Neural cell (in vitro differentiated cells): ENCODE data around the gene MAGI2. TPM values are rescaled to one million over a fixed set of nuclear protein-coding genes. Genes with fewer than 3 reads are reported as not detected.

Source experiments
- H2AFZ ChIP-seq: fragments of 200-600, 300-800 bp; sonication (generic), shearing (Covaris generic); 2 replicates; pipeline ENCODE4 v1.6.0; 2014; ENCODE audit warnings: low read depth, mild to moderate bottlenecking, antibody characterized with exemption, low read length, moderate library complexity
- H3F3A ChIP-seq: fragments of 200-600 bp; shearing (Covaris generic); 2 replicates; pipeline ENCODE4 v1.6.1; 2016; ENCODE audit warnings: mild to moderate bottlenecking, moderate library complexity, mixed read lengths, antibody characterized with exemption, low read length; ENCODE audit not compliant: insufficient read depth, poor library complexity, severe bottlenecking
- H3K27ac ChIP-seq: fragments of 200-600, 300-800 bp; sonication (generic), shearing (Covaris generic); 2 replicates; pipeline ENCODE4 v1.5.1; 2014; ENCODE audit warnings: mild to moderate bottlenecking, low read length, moderate library complexity
- H3K27me3 ChIP-seq: fragments of 300-800, 200-600 bp; sonication (generic), shearing (Covaris generic); 2 replicates; pipeline ENCODE4 v1.6.0; 2014; ENCODE audit warnings: mild to moderate bottlenecking, low read depth, low read length, moderate library complexity; ENCODE audit not compliant: insufficient read depth
- H3K36me3 ChIP-seq: fragments of 300-800, 200-600 bp; sonication (generic), shearing (Covaris generic); 2 replicates; pipeline ENCODE4 v1.5.1; 2014; ENCODE audit warnings: mild to moderate bottlenecking, antibody characterized with exemption, low read length, moderate library complexity; ENCODE audit not compliant: insufficient read depth
- H3K4me2 ChIP-seq: fragments of 300-800, 200-600 bp; sonication (generic), shearing (Covaris generic); 2 replicates; pipeline ENCODE4 v1.6.0; 2014; ENCODE audit warnings: mild to moderate bottlenecking, low read length
- H3K4me3 ChIP-seq: fragments of 300-800, 200-600 bp; sonication (generic), shearing (Covaris generic); 2 replicates; pipeline ENCODE4 v1.5.1; 2014; ENCODE audit warnings: mild to moderate bottlenecking, low read length, moderate library complexity
- H3K79me2 ChIP-seq: fragments of 200-600 bp; shearing (Covaris generic); replicated peaks from 2 replicates; pipeline ENCODE4 v1.6.0; 2014; ENCODE audit warnings: mild to moderate bottlenecking, low read length, moderate library complexity; ENCODE audit not compliant: insufficient read depth
- H3K9ac ChIP-seq: fragments of 300-800, 200-600 bp; sonication (generic), shearing (Covaris generic); 2 replicates; pipeline ENCODE4 v1.6.1; 2016; ENCODE audit warnings: mild to moderate bottlenecking, low read length, mixed read lengths
- H3K9me2 ChIP-seq: fragments of 200-600 bp; shearing (Covaris generic); 2 replicates; pipeline ENCODE4 v1.6.1; 2016; ENCODE audit warnings: mild to moderate bottlenecking, low read length, mixed read lengths; ENCODE audit not compliant: insufficient read depth
- H3K9me3 ChIP-seq: fragments of 200-600, 300-800 bp; sonication (generic), shearing (Covaris generic); 2 replicates; pipeline ENCODE4 v1.6.1; 2016; ENCODE audit warnings: mild to moderate bottlenecking, mixed run types, low read length, moderate library complexity, mixed read lengths
- H4K20me1 ChIP-seq: fragments of 200-600 bp; shearing (Covaris generic); 2 replicates; pipeline ENCODE4 v1.6.1; 2016; ENCODE audit warnings: mild to moderate bottlenecking, mixed run types; ENCODE audit not compliant: insufficient read depth
- EP300 ChIP-seq: fragments of 450-650 bp; conservative IDR thresholded peaks from 2 replicates; pipeline ENCODE4 v1.6.1; 2014; ENCODE audit warnings: antibody characterized with exemption, mild to moderate bottlenecking, moderate library complexity; ENCODE audit not compliant: poor library complexity, severe bottlenecking
- EZH2 ChIP-seq: fragments of 200-600, 300-800 bp; shearing (Covaris generic), sonication (generic); IDR thresholded peaks from 2 replicates; pipeline ENCODE4 v1.6.1; 2014; ENCODE audit warnings: antibody characterized with exemption, low read length, borderline replicate concordance, mild to moderate bottlenecking; ENCODE audit not compliant: insufficient read depth, poor library complexity, severe bottlenecking
- MXI1 ChIP-seq: fragments of 450-650 bp; conservative IDR thresholded peaks from 2 replicates; pipeline ENCODE4 v1.6.1; 2014; ENCODE audit warnings: antibody characterized with exemption, mild to moderate bottlenecking; ENCODE audit not compliant: poor library complexity, severe bottlenecking
- POLR2AphosphoS5 ChIP-seq: IDR thresholded peaks from 2 replicates; pipeline ENCODE4 v1.6.1; 2012
- RAD21 ChIP-seq: fragments of 450-650 bp; conservative IDR thresholded peaks from 2 replicates; pipeline ENCODE4 v1.6.1; 2014; ENCODE audit warnings: antibody characterized with exemption, mild to moderate bottlenecking, moderate library complexity
- SMC3 ChIP-seq: fragments of 450-650 bp; conservative IDR thresholded peaks from 2 replicates; pipeline ENCODE4 v1.6.1; 2014; ENCODE audit warnings: antibody characterized with exemption, mild to moderate bottlenecking, moderate library complexity; ENCODE audit not compliant: poor library complexity
- TAF1 ChIP-seq: IDR thresholded peaks from 2 replicates; pipeline ENCODE4 v1.6.1; 2012; ENCODE audit warnings: low read depth
- polyA plus RNA-seq: library from polyadenylated mRNA; depleted of rRNA; stranded (reverse); fragments of >200 nt; gene quantifications from 2 replicates; pipeline ENCODE4 v1.2.3, GENCODE V29; 2014
- TF ChIP-seq, protein P1 (sequence below): fragments of 450-650 bp; IDR thresholded peaks from 2 replicates; pipeline ENCODE4 v1.5.1; 2014; ENCODE audit warnings: antibody characterized with exemption, mild to moderate bottlenecking, moderate library complexity; ENCODE audit not compliant: poor library complexity, severe bottlenecking
- TF ChIP-seq, protein P2 (sequence below): IDR thresholded peaks from 2 replicates; pipeline ENCODE4 v1.6.1; 2012; ENCODE audit warnings: borderline replicate concordance

The MAGI2 gene
- polyA plus RNA-seq, 1 donor from 2014 or later, result 19.3 TPM

DNA sequence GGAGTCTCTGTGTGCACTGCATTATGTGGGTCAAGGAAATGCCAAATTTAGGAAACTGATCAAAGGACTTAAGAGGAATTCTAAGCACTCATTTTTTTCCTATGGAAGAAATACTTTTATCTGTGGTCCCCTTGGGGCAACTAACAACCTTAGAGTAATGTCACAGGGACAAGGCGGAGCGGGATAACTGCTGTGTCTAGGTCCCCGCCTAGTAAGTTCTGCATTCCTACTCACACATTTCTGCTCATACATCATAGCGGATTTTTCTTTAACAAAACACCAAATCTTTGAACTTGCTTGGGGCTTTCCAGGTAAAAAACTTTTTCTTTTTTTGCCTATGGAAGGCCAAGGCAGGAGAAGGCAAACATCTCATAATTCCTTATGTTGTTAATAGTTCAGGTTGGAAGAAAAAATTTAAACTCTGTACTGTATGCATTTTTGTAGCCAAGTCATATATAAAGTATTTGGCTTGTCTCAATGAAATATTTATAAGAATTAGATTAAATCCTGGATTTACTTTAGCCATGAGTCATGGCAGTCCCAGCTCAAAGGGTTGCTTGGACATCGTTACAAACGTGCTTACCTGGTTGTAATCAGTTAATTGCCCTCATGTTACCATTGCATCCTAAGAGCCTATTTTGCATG, 1369.9 kb downstream of the MAGI2 start:
- no peaks in the 10 kb centered on the region for H3K79me2 ChIP-seq
- TF ChIP-seq EZH2, result no peak
- TF ChIP-seq, protein P1, sequence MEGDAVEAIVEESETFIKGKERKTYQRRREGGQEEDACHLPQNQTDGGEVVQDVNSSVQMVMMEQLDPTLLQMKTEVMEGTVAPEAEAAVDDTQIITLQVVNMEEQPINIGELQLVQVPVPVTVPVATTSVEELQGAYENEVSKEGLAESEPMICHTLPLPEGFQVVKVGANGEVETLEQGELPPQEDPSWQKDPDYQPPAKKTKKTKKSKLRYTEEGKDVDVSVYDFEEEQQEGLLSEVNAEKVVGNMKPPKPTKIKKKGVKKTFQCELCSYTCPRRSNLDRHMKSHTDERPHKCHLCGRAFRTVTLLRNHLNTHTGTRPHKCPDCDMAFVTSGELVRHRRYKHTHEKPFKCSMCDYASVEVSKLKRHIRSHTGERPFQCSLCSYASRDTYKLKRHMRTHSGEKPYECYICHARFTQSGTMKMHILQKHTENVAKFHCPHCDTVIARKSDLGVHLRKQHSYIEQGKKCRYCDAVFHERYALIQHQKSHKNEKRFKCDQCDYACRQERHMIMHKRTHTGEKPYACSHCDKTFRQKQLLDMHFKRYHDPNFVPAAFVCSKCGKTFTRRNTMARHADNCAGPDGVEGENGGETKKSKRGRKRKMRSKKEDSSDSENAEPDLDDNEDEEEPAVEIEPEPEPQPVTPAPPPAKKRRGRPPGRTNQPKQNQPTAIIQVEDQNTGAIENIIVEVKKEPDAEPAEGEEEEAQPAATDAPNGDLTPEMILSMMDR, result no peak
- TF ChIP-seq EP300, result no peak
- no peak for TF ChIP-seq RAD21
- no peak for TF ChIP-seq MXI1
- no peak for TF ChIP-seq POLR2AphosphoS5
- no peak for TF ChIP-seq SMC3
- no peak for TF ChIP-seq TAF1
- TF ChIP-seq, protein P2, sequence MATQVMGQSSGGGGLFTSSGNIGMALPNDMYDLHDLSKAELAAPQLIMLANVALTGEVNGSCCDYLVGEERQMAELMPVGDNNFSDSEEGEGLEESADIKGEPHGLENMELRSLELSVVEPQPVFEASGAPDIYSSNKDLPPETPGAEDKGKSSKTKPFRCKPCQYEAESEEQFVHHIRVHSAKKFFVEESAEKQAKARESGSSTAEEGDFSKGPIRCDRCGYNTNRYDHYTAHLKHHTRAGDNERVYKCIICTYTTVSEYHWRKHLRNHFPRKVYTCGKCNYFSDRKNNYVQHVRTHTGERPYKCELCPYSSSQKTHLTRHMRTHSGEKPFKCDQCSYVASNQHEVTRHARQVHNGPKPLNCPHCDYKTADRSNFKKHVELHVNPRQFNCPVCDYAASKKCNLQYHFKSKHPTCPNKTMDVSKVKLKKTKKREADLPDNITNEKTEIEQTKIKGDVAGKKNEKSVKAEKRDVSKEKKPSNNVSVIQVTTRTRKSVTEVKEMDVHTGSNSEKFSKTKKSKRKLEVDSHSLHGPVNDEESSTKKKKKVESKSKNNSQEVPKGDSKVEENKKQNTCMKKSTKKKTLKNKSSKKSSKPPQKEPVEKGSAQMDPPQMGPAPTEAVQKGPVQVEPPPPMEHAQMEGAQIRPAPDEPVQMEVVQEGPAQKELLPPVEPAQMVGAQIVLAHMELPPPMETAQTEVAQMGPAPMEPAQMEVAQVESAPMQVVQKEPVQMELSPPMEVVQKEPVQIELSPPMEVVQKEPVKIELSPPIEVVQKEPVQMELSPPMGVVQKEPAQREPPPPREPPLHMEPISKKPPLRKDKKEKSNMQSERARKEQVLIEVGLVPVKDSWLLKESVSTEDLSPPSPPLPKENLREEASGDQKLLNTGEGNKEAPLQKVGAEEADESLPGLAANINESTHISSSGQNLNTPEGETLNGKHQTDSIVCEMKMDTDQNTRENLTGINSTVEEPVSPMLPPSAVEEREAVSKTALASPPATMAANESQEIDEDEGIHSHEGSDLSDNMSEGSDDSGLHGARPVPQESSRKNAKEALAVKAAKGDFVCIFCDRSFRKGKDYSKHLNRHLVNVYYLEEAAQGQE, result no peak
- H3K4me2 ChIP-seq, result no peak overlapping the region
- H2AFZ ChIP-seq, result no peak overlapping the region
- no peaks in the 10 kb centered on the region for H4K20me1 ChIP-seq
- H3K4me3 ChIP-seq, result no peak overlapping the region
- H3K9me3 ChIP-seq, result no peaks in the 10 kb centered on the region
- H3F3A ChIP-seq, result no peaks in the 10 kb centered on the region
- no peak overlapping the region for H3K9ac ChIP-seq
- H3K9me2 ChIP-seq, result no peaks in the 10 kb centered on the region
- no peaks in the 10 kb centered on the region for H3K27me3 ChIP-seq
- H3K36me3 ChIP-seq, result no peaks in the 10 kb centered on the region
- H3K27ac ChIP-seq, result no peak overlapping the region

DNA sequence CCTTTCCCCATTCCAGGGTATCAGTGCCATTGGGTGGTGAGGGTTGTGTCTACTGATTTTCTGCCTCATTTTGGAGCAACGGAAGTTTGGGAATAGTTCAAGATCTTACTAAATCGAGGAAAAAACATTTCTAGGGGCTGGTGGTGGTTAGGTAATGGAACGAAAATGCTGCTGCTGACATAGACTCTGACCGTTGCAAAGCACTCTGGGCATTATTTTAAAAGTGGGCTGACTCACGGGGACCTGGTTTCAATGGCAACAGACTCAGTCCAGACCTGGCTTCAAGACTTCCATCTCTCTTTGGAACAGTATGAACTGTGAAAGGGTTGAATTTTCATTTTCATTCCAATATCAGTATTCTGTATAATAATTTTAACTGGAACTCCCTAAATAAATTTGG, 1370.9 kb downstream of the MAGI2 start:
- Histone ChIP-seq H4K20me1 (no peaks in the 10 kb centered on the region), H2AFZ (no peak overlapping the region), H3K9me3 (no peaks in the 10 kb centered on the region), H3K4me3 (no peak overlapping the region), H3K4me2 (no peak overlapping the region), H3K27ac (no peak overlapping the region), H3K9me2 (no peaks in the 10 kb centered on the region), H3K36me3 (peaks cover 4% of the 10 kb centered on the region), H3K9ac (no peak overlapping the region), H3K27me3 (no peaks in the 10 kb centered on the region), H3K79me2 (no peaks in the 10 kb centered on the region), H3F3A (no peaks in the 10 kb centered on the region)
- TF ChIP-seq, protein P1, result no peak
- TF ChIP-seq TAF1 (no peak), SMC3 (no peak), POLR2AphosphoS5 (no peak), RAD21 (no peak), EZH2 (no peak), MXI1 (no peak), EP300 (no peak)
- TF ChIP-seq, protein P2, result no peak
